A549 (cell line): ENCODE data around the gene EDIL3. TPM values are rescaled to one million over a fixed set of nuclear protein-coding genes. Genes with fewer than 3 reads are reported as not detected.

Experiments
- ATAC-seq, 2 experiments: fragments of 200-7000 bp in 1 of 2; fragments of >200 bp in 1 of 2; cut with Nextera tagmentation in 1 of 2; cut with Tn5 transposase in 1 of 2; 3 replicates each; pipeline versions ENCODE4 v1.8.0 to v1.9.1; 2018 to 2020; ENCODE audit warnings: mild to moderate bottlenecking in 1 of 2, moderate library complexity in 1 of 2
- CTCF ChIA-PET: fragments of 300-600 bp; sonication (Branson Sonifier 250); formaldehyde crosslinking; extraction: SDS; loops from one replicate; lab custom pipeline; 2021; ENCODE audit warnings: antibody characterized with exemption, inconsistent platforms; lab: Yijun Ruan, JAX
- POLR2A ChIA-PET: fragments of 350-600 bp; formaldehyde crosslinking; extraction: SDS; loops from one replicate; lab custom pipeline; 2021; ENCODE audit warnings: antibody characterized with exemption, inconsistent platforms; lab: Yijun Ruan, JAX
- DNase-seq, 2 experiments: peaks; one replicate each; pipeline versions ENCODE4 v3.0.0 to v3.0.0-alpha.2; 2011 to 2016; ENCODE audit warnings: low read depth in 1 of 2, low spot score in 1 of 2
- FAIRE-seq: peaks from 2 replicates; lab custom pipeline; 2011; peaks lifted over from hg19 to GRCh38; lab: Jason Lieb, UNC
- H3K27ac ChIP-seq, 2 experiments: fragments of >200 bp; sonication (Bioruptor Twin); formaldehyde crosslinking; 3 replicates each; pipeline ENCODE4 v1.5.1; 2016 to 2017
- H3K4me1 ChIP-seq: fragments of >200 bp; sonication (Bioruptor Twin); formaldehyde crosslinking; 3 replicates; pipeline ENCODE4 v1.6.1; 2016
- H3K4me2 ChIP-seq: fragments of >200 bp; sonication (Bioruptor Twin); formaldehyde crosslinking; 3 replicates; pipeline ENCODE4 v1.6.1; 2016
- H3K4me3 ChIP-seq: fragments of >200 bp; sonication (Bioruptor Twin); formaldehyde crosslinking; 3 replicates; pipeline ENCODE4 v1.5.1; 2016
- H3K9me3 ChIP-seq: fragments of >200 bp; sonication (Bioruptor Twin); formaldehyde crosslinking; 3 replicates; pipeline ENCODE4 v1.6.1; 2016
- CHD2 ChIP-seq: fragments of 150-350 bp; IDR thresholded peaks from 2 replicates; pipeline ENCODE4 v1.6.1; 2014; ENCODE audit warnings: low read length; ENCODE audit not compliant: partially characterized antibody
- CTCF ChIP-seq: fragments of >200 bp; sonication (Bioruptor Twin); formaldehyde crosslinking; IDR thresholded peaks from 3 replicates; pipeline ENCODE4 v1.5.1; 2016
- FOSL2 ChIP-seq, 2 experiments: fragments of 450-650 bp in 1 of 2; fragments of >200 bp in 1 of 2; sonication (Bioruptor Twin) in 1 of 2; formaldehyde crosslinking; IDR thresholded peaks; 2 replicates each; pipeline versions ENCODE4 v1.5.0 to v1.6.1; 2016 to 2020; ENCODE audit warnings: mild to moderate bottlenecking in 1 of 2, moderate library complexity in 1 of 2
- GATA3 ChIP-seq: IDR thresholded peaks from 2 replicates; pipeline ENCODE4 v1.6.1; 2012; ENCODE audit warnings: borderline replicate concordance
- HES2 ChIP-seq: fragments of >200 bp; sonication (Bioruptor Twin); formaldehyde crosslinking; IDR thresholded peaks from 2 replicates; pipeline ENCODE4 v1.6.1; 2016
- HOXB5 ChIP-seq: fragments of 250-450 bp; sonication (Bioruptor Pico); IDR thresholded peaks from 2 replicates; pipeline ENCODE4 v1.5.0; 2020; ENCODE audit warnings: mild to moderate bottlenecking, moderate library complexity
- MYC ChIP-seq: IDR thresholded peaks from 2 replicates; pipeline ENCODE4 v1.6.1; 2012; ENCODE audit warnings: mild to moderate bottlenecking, inconsistent platforms, low read length, improper control_type of control experiment, borderline replicate concordance
- RAD21 ChIP-seq, 2 experiments: fragments of >200 bp in 1 of 2; sonication (Bioruptor Twin) in 1 of 2; formaldehyde crosslinking in 1 of 2; IDR thresholded peaks in 1 of 2; conservative IDR thresholded peaks in 1 of 2; 2 replicates in 1 of 2; 3 replicates in 1 of 2; pipeline ENCODE4 v1.6.1; 2012 to 2018; ENCODE audit warnings: inconsistent platforms in 1 of 2
- RARB ChIP-seq: fragments of 250-450 bp; sonication (Bioruptor Pico); IDR thresholded peaks from 2 replicates; pipeline ENCODE4 v1.8.0; 2021; ENCODE audit warnings: mild to moderate bottlenecking, moderate library complexity
- RCOR1 ChIP-seq: fragments of 150-350 bp; IDR thresholded peaks from 2 replicates; pipeline ENCODE4 v1.6.1; 2014; ENCODE audit warnings: antibody characterized with exemption, low read length, low read depth
- SMC3 ChIP-seq: fragments of >200 bp; sonication (Bioruptor Twin); formaldehyde crosslinking; IDR thresholded peaks from 3 replicates; pipeline ENCODE4 v1.6.1; 2018; ENCODE audit warnings: inconsistent platforms
- TFCP2L1 ChIP-seq: fragments of 250-450 bp; sonication (Bioruptor Pico); IDR thresholded peaks from 2 replicates; pipeline ENCODE4 v1.5.0; 2021; ENCODE audit warnings: mild to moderate bottlenecking
- USF2 ChIP-seq: fragments of 450-650 bp; IDR thresholded peaks from 2 replicates; pipeline ENCODE4 v1.6.1; 2014; ENCODE audit warnings: antibody characterized with exemption
- ZNF302 ChIP-seq: fragments of 250-450 bp; sonication (Bioruptor Pico); IDR thresholded peaks from 2 replicates; pipeline ENCODE4 v1.9.0; 2021; ENCODE audit warnings: inconsistent platforms, mild to moderate bottlenecking, moderate library complexity
- ZSCAN20 ChIP-seq: fragments of 250-450 bp; sonication (Bioruptor Pico); IDR thresholded peaks from 2 replicates; pipeline ENCODE4 v1.8.0; 2022; ENCODE audit warnings: mild to moderate bottlenecking, moderate library complexity
- WGBS: methylation state at CpG from one replicate; pipeline ENCODE4 v1.1.6; 2017; ENCODE audit errors: missing lambda C conversion rate; 5-methylcytosine and 5-hydroxymethylcytosine counted together
- polyA plus RNA-seq, 4 experiments: library from polyadenylated mRNA; depleted of rRNA in 3 of 4; stranded (reverse); fragments of >200 nt; fragmentation: RNase III in 1 of 4; extraction: RNeasy Plus Mini Kit Qiagen cat#74134 plus additional on column Dnase treatment in 1 of 4; gene quantifications; 2 replicates in 3 of 4; 3 replicates in 1 of 4; pipeline ENCODE4 v1.2.3, GENCODE V29; 2011 to 2017

Gene EDIL3
- polyA plus RNA-seq, 2 of the 4 experiments (the other 2 are of a cell fraction), result 0.12 to 0.14 TPM

DNA sequence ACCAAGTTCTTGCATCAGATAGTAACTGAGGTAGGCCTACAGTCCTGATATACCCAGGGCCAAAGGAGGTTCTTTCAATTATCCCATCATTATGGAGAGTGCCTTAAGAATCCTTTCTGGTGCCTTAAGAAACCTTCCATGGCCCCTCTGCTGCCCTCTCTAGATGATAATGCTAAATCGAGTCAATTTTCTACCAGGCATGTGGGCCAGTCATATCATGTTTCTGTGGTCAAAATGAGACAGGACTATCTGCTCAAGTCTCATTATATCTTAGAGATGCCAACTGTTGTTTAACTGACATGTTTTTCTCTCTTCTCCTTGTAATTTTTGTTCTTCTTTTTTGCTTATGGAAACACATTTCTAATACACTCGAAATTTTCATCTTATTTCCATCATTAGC is 127.6 kb downstream of the EDIL3 start:
- H3K4me2 ChIP-seq, result no peak overlapping the region
- no peak for ATAC-seq
- ChIA-PET POLR2A (no interaction called here), CTCF (no interaction called here)
- no peak overlapping the region for H3K4me3 ChIP-seq
- no peaks in the 10 kb centered on the region for H3K4me1 ChIP-seq
- TF ChIP-seq RARB (CRISPR knock-in tag), result no peak
- TF ChIP-seq FOSL2 (IDR thresholded peaks at IDR 0.05), result no peak
- no peak for TF ChIP-seq FOSL2 (CRISPR knock-in tag; IDR thresholded peaks at IDR 0.05)
- no peak for TF ChIP-seq USF2
- TF ChIP-seq ZSCAN20, result no peak
- no peak for TF ChIP-seq TFCP2L1 (CRISPR knock-in tag)
- no peak for DNase-seq
- no peak overlapping the region for H3K27ac ChIP-seq
- WGBS, result 8% methylated on average over 2 of the region's 2 CpGs
- no peak for FAIRE-seq
- H3K9me3 ChIP-seq, result no peaks in the 10 kb centered on the region

- Histone ChIP-seq H3K27ac (no peak overlapping the region), H3K4me2 (no peak overlapping the region), H3K4me3 (no peak overlapping the region), H3K9me3 (no peaks in the 10 kb centered on the region)
- ChIA-PET POLR2A (no interaction called here), CTCF (interaction anchor here (0.9 to 2.9 kb wide), 3 partner anchors 327 to 538 kb away, joined by 3 to 7 read pairs (median 5); no protein-coding TSS in a partner anchor)
- peak in 1 of 2 experiments; percentile 62; a peak in 3 of 6 replicates for ATAC-seq
- peak in 1 of 2 experiments; percentile 18 for DNase-seq
- no peak for FAIRE-seq
- peak in 1 of 2 experiments; percentile 39; a peak in 1 of 5 replicates for TF ChIP-seq RAD21 (conservative IDR thresholded peaks at IDR 0.05 in 1 of 2, IDR thresholded peaks at IDR 0.05 in 1 of 2)
- peak; percentile 31; the same call in 1 of the 3 replicates for TF ChIP-seq SMC3
- TF ChIP-seq TFCP2L1 (CRISPR knock-in tag), result no peak
- TF ChIP-seq CTCF, result peak; percentile 30; the same call in 2 of the 3 replicates
- TF ChIP-seq, all 56 proteins: peak for 3
- H3K4me1 ChIP-seq, result no peaks in the 10 kb centered on the region; the same call in 2 of the 3 replicates
Measured at GRCh38 chr5:84255315-84255714, 129.4 kb downstream of the EDIL3 start.

DNA sequence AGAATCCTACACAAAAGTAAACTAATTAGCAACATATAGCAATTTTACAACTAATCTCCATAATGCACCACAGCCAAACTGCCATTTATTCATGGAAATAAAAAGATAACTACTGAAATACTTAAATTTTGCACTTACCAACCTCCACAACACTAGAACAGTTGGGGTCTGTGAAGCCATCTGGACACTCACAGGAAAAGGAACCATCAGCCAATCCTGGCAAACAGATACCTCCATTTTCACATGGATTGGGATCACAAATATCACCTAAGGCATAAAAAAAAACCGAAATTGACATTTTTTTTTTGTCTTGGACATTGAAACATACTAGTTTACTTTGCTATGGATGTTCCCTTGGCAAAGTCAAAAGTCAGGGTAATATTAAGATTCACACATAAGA is 130.7 kb downstream of the EDIL3 start:
- TF ChIP-seq RCOR1 (no peak), GATA3 (no peak), MYC (no peak)
- TF ChIP-seq, all 56 proteins: peak for 0
- Histone ChIP-seq H3K4me2 (no peak overlapping the region), H3K27ac (no peak overlapping the region), H3K4me3 (no peak overlapping the region), H3K4me1 (no peaks in the 10 kb centered on the region; the same call in 2 of the 3 replicates), H3K9me3 (no peaks in the 10 kb centered on the region)
- CTCF ChIA-PET, result interaction anchor here (0.6 to 2.9 kb wide), 2 partner anchors 22 to 536 kb away, joined by 3 to 7 read pairs; no protein-coding TSS in a partner anchor
- ATAC-seq (no peak), DNase-seq (no peak), FAIRE-seq (no peak)
- POLR2A ChIA-PET, result no interaction called here
- 3% methylated on average over 1 of the region's 1 CpG for WGBS

DNA sequence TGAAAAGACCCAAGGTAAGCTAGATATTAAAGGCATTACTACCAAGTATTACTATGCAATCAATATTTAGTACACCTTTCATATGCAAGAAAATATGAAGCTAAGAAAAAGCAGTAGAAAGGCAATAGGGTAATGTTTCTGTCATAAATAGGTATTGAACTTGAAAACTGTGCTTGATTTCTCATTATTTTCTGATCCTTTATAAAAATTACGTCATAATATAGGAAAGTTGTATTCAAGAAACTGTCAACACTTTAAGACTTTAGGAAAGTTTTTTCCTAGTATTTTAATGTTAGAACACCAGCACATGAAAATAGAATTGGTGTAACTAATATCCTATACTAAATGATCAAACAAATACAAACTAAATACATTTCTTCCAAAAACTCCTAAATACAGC is 133.2 kb downstream of the EDIL3 start:
- ChIA-PET POLR2A (no interaction called here), CTCF (no interaction called here)
- Histone ChIP-seq H3K4me1 (no peaks in the 10 kb centered on the region; the same call in 2 of the 3 replicates), H3K4me2 (no peak overlapping the region), H3K4me3 (no peak overlapping the region), H3K9me3 (no peaks in the 10 kb centered on the region), H3K27ac (no peak overlapping the region)
- TF ChIP-seq HES2 (no peak), ZNF302 (CRISPR knock-in tag) (no peak), HOXB5 (CRISPR knock-in tag) (no peak), CHD2 (no peak)
- no peak for DNase-seq
- ATAC-seq, result no peak
- 77% methylated on average over 1 of the region's 1 CpG for WGBS
- no peak for FAIRE-seq
